ENCODE data around the gene SLC7A7.
"Not testable (repeated sequence)": the region's sequence is repeated elsewhere in the genome, so short reads cannot be mapped to it uniquely, and the experiment has no call there.

The SLC7A7 gene

DNA sequence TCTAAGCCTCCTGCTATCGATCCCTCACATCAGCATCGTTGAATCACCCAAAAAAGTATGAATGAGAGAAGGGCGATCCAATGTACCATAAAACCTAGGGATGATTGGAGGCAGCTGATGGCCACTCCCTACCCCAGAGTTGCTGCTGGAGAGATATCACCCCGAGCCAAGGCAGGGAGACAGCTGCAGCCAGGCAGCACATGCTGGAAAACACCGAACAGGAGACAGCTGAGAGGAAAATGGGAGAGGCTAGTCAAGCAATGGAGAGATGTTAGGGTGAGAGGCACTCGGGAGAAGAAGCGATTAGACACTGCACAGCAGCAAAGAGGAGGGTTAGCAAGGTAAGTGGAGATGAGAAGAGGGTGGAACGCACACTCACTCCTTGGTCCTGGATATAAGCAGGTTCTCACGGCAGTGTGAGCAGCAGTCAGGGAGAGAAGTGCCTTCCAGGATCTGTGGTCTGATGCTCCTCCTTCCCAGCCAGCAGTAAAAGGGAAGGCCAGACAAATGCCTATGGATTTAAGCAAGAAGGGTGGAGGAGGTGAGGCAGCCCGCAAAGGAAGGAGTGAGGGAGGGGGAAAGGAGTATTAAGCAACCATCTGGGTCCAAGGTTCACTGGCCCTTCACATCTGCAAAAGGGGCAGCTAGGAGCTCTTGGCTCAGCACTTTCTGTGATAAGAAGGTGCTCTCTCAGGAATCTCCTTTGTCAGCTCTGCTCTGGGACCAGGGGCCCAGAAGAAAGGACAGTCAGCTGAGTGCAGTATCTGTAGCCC lies at the start of gene SLC7A7:
TSS of gene SLC7A7 (minus strand) at position 495 of the 773 bp plus-strand sequence. CDS start 2,037 bp downstream, outside the sequence.
- no peaks in the 10 kb centered on the region for H3K27me3 Mint-ChIP-seq
- no peak for DNase-seq
- H3K36me3 Mint-ChIP-seq = peaks cover 0 to 4% of the 10 kb centered on the region in 2 donors
- ATAC-seq (replicated peaks) = no peak
- H3K27ac Mint-ChIP-seq = peak within 1 kb of the TSS; percentile 87
- peaks cover 46 to 72% of the 10 kb centered on the region in 2 donors for H3K4me1 Mint-ChIP-seq
- no peaks in the 10 kb centered on the region for H3K9me3 Mint-ChIP-seq
- peak within 1 kb of the TSS; percentile 47 to 66 for H3K4me3 Mint-ChIP-seq

DNA sequence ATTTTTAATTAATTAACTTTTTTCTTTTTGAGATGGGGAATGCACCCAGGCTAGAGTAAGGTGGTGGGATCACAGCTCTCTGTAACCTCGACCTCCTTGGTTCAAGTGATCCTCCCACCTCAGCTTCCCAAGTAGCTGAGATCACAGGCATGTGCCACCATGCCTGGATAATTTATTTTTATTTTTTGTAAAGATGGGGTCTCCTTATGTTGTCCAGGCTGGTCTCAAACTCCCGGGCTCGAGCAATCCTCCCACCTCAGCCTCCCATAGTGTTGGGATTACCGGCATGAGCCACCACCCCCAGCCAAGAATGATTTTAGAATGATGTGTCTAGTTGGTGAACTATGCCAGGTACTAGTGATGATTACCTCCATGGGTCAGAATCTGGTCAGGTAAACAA lies 49.7 kb upstream of the SLC7A7 start:
- ATAC-seq (replicated peaks) (no peak), DNase-seq (no peak)

GRCh38 chr14:22861651-22862050 lies 46.4 kb upstream of the SLC7A7 start:
- ATAC-seq (replicated peaks) (no peak), DNase-seq (no peak)
- Mint-ChIP-seq H3K27me3 (no peaks in the 10 kb centered on the region), H3K4me3 (no peak overlapping the region), H3K9me3 (no peaks in the 10 kb centered on the region), H3K4me1 (peaks cover 1 to 6% of the 10 kb centered on the region in 2 donors), H3K36me3 (peaks cover 0 to 1% of the 10 kb centered on the region in 2 donors), H3K27ac (peak overlapping the region; percentile 51)

More for the DNA sequence above, 49.7 kb upstream of the SLC7A7 start:
- peaks cover 0 to 1% of the 10 kb centered on the region in 2 donors for H3K36me3 Mint-ChIP-seq
- H3K4me3 Mint-ChIP-seq = no peak overlapping the region
- H3K9me3 Mint-ChIP-seq = no peaks in the 10 kb centered on the region
- H3K27ac Mint-ChIP-seq = no peak overlapping the region
- H3K27me3 Mint-ChIP-seq = no peaks in the 10 kb centered on the region
- H3K4me1 Mint-ChIP-seq = peaks cover under 1 to 1% of the 10 kb centered on the region in 2 donors

GRCh38 chr14:22860377-22860776 lies 45.1 kb upstream of the SLC7A7 start:
- not testable (repeated sequence) for H3K27me3 Mint-ChIP-seq; H3K9me3 Mint-ChIP-seq; H3K36me3 Mint-ChIP-seq; H3K4me3 Mint-ChIP-seq; DNase-seq; H3K4me1 Mint-ChIP-seq; H3K27ac Mint-ChIP-seq; ATAC-seq (replicated peaks)

DNA sequence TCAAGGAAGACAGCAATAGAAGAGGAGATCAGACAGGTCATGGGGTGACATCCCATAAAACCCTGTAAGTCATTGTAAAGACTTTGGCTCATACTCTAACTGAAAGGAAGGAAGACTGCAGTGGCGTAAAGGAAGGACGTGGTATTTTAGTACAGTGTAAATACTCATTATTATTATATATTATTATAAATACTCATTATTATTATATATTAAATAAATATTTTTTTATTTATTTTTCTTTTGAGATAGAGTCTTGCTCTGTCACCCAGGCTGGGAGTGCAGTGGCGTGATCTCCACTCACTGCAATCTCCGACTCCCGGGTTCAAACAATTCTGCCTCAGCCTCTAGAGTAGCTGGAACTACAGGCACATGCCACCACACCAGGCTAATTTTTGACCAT lies 41.2 kb upstream of the SLC7A7 start:
- Mint-ChIP-seq H3K27me3 (no peaks in the 10 kb centered on the region), H3K36me3 (peaks cover 2 to 3% of the 10 kb centered on the region in 2 donors), H3K9me3 (no peaks in the 10 kb centered on the region), H3K4me3 (no peak overlapping the region), H3K27ac (no peak overlapping the region), H3K4me1 (peaks cover 6 to 15% of the 10 kb centered on the region in 2 donors)
- ATAC-seq (replicated peaks) = no peak
- no peak for DNase-seq

- no peak for ATAC-seq (replicated peaks)
Measured at GRCh38 chr14:22854963-22855724, 39.9 kb upstream of the SLC7A7 start.

GRCh38 chr14:22854296-22854695 lies 39.1 kb upstream of the SLC7A7 start:
- H3K36me3 Mint-ChIP-seq; H3K9me3 Mint-ChIP-seq; H3K4me3 Mint-ChIP-seq; H3K27me3 Mint-ChIP-seq; DNase-seq; H3K27ac Mint-ChIP-seq; ATAC-seq (replicated peaks): not testable (repeated sequence)
- H3K4me1 Mint-ChIP-seq = peaks cover 6 to 15% of the 10 kb centered on the region in 2 donors

More at GRCh38 chr14:22854963-22855724, 39.9 kb upstream of the SLC7A7 start:
- Mint-ChIP-seq H3K4me1 (peaks cover 6 to 15% of the 10 kb centered on the region in 2 donors), H3K9me3 (no peaks in the 10 kb centered on the region), H3K4me3 (no peak overlapping the region), H3K27ac (no peak overlapping the region), H3K36me3 (peaks cover 2 to 3% of the 10 kb centered on the region in 2 donors), H3K27me3 (no peaks in the 10 kb centered on the region)
- no peak for DNase-seq

- H3K36me3 Mint-ChIP-seq = peaks cover 2 to 3% of the 10 kb centered on the region in 2 donors
- DNase-seq = peak; percentile 87
- no peaks in the 10 kb centered on the region for H3K9me3 Mint-ChIP-seq
- H3K27me3 Mint-ChIP-seq = peaks cover 4 to 12% of the 10 kb centered on the region in 2 donors
- H3K4me1 Mint-ChIP-seq = peaks cover 12 to 17% of the 10 kb centered on the region in 2 donors
- H3K27ac Mint-ChIP-seq = peak overlapping the region; percentile 92
- H3K4me3 Mint-ChIP-seq = peak overlapping the region; percentile 84 to 88
- ATAC-seq (replicated peaks) = peak; percentile 95
Measured at GRCh38 chr14:22852940-22853767, 37.9 kb upstream of the SLC7A7 start.

DNA sequence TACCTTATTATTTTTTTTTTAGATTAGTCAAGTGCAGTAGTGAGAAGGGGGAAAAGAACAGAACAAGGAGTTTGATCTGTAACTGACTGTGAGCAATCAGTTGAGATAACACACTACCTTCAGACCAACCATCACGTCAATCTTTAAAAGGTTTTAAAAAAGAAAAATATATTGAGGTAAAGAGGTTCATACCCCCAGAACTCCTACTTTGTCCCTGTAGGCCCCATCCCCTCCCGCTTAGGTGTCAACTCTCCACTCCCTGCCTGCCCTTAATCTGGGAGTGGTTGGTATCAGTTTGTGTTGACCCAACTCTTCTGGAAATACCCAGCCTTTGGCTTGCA lies 37.3 kb upstream of the SLC7A7 start:
- no peak for ATAC-seq (replicated peaks)
- no peak overlapping the region for H3K4me3 Mint-ChIP-seq

GRCh38 chr14:22852178-22852577 lies 36.9 kb upstream of the SLC7A7 start:
- not testable (repeated sequence) for H3K36me3 Mint-ChIP-seq; H3K27ac Mint-ChIP-seq; H3K9me3 Mint-ChIP-seq; DNase-seq; ATAC-seq (replicated peaks); H3K4me3 Mint-ChIP-seq
- Mint-ChIP-seq H3K4me1 (peaks cover 17 to 24% of the 10 kb centered on the region in 2 donors), H3K27me3 (peaks cover 4 to 19% of the 10 kb centered on the region in 2 donors)

More for the DNA sequence above, 37.3 kb upstream of the SLC7A7 start:
- Mint-ChIP-seq H3K27me3 (peaks cover 4 to 18% of the 10 kb centered on the region in 2 donors), H3K36me3 (peaks cover 2 to 3% of the 10 kb centered on the region in 2 donors), H3K27ac (peak overlapping the region; percentile 92), H3K4me1 (peaks cover 16 to 23% of the 10 kb centered on the region in 2 donors), H3K9me3 (no peaks in the 10 kb centered on the region)
- no peak for DNase-seq

DNA sequence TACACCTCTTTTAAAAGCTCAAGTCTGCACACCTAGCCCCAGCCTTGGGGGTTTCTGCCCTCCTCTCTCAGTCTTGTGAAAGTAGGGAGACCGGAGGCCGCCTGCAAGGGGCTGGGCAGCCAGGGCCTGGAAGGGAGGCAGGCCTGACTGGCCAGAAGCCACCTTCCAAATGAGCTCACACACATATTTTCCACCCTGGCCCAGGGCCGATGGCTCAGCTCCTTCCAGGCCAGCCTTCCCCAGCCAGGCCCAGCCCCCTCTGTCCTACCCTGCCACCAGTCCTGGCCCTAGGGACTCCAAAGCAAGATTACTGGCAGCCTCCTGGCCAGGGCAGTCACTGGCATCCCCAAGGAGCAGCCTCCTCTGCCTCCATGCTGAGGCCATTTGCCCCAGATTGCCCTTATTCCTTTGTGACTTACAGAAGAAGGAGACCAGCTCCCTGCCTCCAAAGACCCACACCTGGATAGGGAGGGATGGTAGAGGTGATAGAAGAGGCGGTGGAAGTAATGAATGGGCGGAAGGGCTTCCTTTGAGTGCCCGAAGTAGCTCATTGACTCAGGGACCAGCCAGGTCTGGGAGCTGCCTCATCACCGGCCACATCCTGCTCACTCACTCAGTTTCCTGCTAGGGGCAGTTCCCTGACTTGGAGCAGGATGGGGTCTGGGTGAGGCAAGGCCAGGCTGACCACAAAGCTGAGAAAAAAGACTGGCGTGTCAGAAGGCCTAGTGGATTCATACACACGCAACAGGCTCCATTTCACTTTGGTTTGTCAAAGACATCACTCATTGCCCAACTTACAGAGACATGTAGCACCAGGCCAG lies 35.9 kb upstream of the SLC7A7 start:
- Mint-ChIP-seq H3K4me1 (peaks cover 18 to 30% of the 10 kb centered on the region in 2 donors), H3K9me3 (no peaks in the 10 kb centered on the region), H3K27me3 (peaks cover 6 to 27% of the 10 kb centered on the region in 2 donors), H3K27ac (no peak overlapping the region), H3K36me3 (peaks cover 1 to 3% of the 10 kb centered on the region in 2 donors), H3K4me3 (no peak overlapping the region)
- DNase-seq (no peak), ATAC-seq (replicated peaks) (no peak)

DNA sequence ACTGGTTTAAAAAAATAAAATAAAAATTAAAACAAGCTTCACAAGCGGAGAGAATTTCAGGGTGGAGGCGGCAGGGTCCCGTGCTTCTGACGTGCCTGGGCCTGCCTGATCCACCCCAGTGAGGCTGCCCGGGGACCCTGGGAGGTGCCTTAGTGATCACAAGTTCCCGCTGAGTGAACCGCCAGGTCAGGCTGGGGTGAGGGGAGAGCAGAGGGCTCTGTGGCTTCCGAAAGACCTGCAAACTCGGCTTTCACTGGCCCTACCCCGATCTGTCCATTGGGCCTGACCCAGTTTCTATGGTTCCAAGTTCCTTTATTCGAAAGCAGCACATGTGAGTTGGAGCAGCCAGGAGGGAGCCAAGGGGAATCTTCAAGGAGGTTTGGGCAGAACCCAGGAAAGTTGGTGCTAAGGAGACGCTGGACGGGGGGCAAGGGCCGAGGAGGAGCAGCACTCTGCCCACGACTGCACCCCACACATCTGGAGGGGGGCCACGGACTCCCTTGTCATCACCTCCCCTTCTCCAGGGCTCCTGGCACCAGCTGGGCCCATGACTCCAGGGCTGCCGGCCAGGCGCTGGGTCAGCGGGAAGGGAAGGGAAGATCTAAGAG lies 34.1 kb upstream of the SLC7A7 start:
- Mint-ChIP-seq H3K4me3 (no peak overlapping the region), H3K9me3 (no peaks in the 10 kb centered on the region), H3K36me3 (peaks cover 0 to 3% of the 10 kb centered on the region in 2 donors), H3K27ac (no peak overlapping the region), H3K4me1 (peaks cover 18 to 32% of the 10 kb centered on the region in 2 donors), H3K27me3 (peaks cover 8 to 33% of the 10 kb centered on the region in 2 donors)
- ATAC-seq (replicated peaks) = no peak
- no peak for DNase-seq
